CMK (cell line): Measurements from ENCODE around the gene CD79B.

Source experiments
- DNase-seq: peaks from one replicate; pipeline ENCODE4 v3.0.0-alpha.2; 2010; ENCODE audit warnings: low read depth

Gene CD79B

GRCh38 chr17:63950940-63951907 is 19.1 kb upstream of the CD79B start:
- DNase-seq = no peak

GRCh38 chr17:63949576-63950250 is 17.6 kb upstream of the CD79B start:
- DNase-seq = no peak

DNA sequence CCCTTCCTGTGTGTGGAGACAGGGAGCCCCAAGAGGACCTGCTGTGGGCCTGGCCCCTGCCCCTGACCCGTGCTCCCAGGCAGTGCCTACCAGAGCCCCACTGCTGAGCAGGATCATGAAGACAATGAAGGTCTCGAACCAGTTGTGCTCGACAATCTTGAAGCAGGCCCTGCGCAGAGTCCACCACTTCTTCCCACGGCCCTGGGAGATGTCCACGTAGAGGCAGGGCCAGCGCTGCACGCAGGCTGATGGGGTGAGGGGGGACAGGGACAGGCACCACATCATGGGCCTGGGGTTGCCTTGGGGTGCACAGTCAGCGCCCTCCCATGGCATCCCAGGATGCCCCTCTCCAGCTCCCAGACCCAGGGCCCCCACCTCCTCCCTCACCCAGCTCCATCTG is 16.4 kb upstream of the CD79B start:
- no peak for DNase-seq

GRCh38 chr17:63947711-63948330 is 15.7 kb upstream of the CD79B start:
- DNase-seq = no peak

GRCh38 chr17:63946440-63947363 is 14.6 kb upstream of the CD79B start:
- DNase-seq = no peak

DNA sequence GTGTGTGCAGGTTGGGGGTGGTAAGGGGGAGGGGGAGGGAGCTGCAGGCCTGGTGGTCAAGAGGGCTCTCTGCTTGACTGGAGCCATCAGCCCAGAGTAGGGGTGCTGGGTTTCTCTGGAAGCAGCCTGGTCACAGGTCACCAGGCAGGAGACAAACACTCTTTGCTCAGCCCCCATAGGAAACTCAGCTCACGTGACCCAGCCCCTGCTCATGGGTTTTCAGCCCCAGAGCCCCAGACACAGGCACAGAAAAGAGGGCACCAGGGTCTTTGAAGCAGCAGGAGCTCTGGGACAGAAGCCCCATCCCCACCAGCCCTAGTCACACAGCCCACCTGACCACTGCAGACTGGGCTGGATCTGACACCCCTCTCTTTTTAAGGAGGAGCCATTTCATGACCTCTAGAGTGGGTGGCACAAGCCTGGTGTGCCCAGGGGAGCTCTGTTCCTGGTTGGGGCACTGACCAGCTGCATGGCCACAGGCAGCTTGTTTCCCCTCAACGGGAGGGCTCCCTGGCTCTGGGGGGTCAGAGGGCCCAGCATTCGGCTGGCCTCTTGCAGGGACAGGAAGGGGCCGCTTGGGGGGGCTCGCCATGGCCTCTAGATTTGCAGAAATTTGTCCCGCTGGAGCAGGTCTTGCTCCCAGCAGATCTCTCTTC is 13.8 kb upstream of the CD79B start:
- DNase-seq = no peak

GRCh38 chr17:63944736-63945499 is 12.8 kb upstream of the CD79B start:
- no peak for DNase-seq

DNA sequence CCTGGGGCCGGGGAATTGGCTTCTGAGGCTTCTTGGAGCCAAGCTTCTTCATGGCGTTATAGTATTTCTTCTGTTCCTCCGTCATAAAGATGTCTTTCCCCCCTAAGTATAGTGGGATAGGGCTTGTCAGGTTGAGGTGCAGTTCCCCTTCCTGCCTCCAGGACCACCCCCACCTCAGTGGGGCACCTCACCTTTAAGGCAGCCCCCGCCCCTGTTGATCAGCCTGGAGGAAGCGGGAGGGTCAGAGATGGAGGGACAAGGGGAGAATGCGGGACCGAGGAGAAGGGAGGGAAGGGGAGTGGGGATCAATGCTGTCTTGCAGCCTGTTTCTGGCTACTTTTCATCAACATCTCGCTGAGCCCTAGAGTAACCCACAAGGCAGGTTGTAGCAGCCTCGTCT is 11.6 kb upstream of the CD79B start:
- DNase-seq = no peak

GRCh38 chr17:63942309-63942985 is 10.3 kb upstream of the CD79B start:
- no peak for DNase-seq

- no peak for DNase-seq
These were observed 9.6 kb upstream of the CD79B start for GRCh38 chr17:63941751-63942150.

GRCh38 chr17:63941162-63941561 is 9.0 kb upstream of the CD79B start:
- DNase-seq = no peak

- DNase-seq = no peak
These were observed 8.5 kb upstream of the CD79B start for GRCh38 chr17:63940584-63940983.

- DNase-seq = no peak
These were observed 7.8 kb upstream of the CD79B start for GRCh38 chr17:63939884-63940283.

GRCh38 chr17:63939401-63939800 is 7.3 kb upstream of the CD79B start:
- DNase-seq = no peak

DNA sequence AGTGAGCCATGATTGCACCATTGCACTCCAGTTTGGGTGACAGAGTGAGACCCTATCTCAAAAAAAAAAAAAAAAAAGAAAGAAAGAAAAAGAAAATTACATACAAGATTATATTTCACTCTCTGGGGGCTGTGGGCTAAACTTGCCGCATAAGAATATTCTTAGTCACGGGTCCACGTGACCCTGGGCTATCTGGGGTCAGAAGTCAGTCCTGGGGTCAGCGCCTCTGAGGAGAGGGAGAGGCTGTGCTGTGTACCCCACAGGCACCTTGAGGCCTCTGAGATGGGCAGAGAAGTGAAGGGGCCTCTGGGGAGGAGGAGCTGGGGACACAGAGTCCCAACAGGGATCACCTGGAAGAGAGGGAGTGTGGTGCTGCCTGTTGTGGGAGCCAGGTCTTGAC is 5.8 kb upstream of the CD79B start:
- no peak for DNase-seq

DNA sequence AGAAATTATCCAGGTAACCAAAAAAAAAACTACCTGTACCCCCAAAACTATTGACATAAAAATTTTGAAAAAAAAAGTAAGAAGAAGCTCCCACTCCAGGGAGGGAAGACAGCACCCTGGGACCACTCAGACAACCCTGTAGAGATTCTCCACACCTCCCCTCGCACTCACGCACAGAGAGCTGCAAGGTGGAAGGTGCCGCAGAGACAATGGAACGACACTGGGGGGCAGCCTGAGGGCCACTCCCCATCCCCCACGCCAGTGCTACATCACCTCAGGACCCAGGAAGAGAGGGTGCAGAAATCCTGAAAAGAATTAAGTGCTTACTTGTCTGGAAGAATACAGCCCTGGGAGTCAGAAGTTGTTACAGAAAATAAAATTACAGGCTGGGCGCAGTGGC is 5.2 kb upstream of the CD79B start:
- no peak for DNase-seq

- no peak for DNase-seq
These were observed 2.3 kb upstream of the CD79B start for GRCh38 chr17:63934183-63935112.

- no peak for DNase-seq
These were observed 1.5 kb upstream of the CD79B start for GRCh38 chr17:63933598-63933997.

DNA sequence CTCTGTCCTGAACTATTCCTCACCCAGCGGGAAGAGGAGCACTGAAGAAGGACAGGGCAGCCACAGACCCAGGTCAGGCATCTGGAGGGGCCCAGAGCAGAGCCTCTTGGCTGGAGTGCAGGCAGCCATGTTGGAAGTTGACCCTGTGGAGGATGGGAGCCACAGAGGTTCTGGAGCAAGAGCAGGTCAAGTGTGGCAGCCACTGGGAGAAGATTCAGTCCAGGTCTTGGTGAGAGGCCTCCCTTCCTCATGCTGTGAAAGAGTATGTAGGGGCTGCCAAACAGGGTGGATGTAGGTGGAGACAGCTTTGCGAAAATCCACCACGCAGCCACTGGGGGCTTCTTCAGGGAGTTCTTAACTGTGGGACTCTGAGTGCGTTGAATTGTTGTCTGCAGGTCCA is 590 bp upstream of the CD79B start:
- no peak for DNase-seq
